Measurements from ENCODE around the gene RALGAPB. TPM values are rescaled to one million over a fixed set of nuclear protein-coding genes. Genes with fewer than 3 reads are reported as not detected.

RALGAPB gene
- total and polyA plus RNA-seq, 2 of the 13 experiments (the other 11 are each of a cell fraction or from before 2014, with no cell fraction given), result 17.6 to 30.6 TPM

GRCh38 chr20:38446441-38447209, 26.0 kb upstream of the RALGAPB start (continued):
- TF ChIP-seq SIX1 (CRISPR knock-in tag; IDR thresholded peaks at IDR 0.05; ENCODE audit: borderline replicate concordance) (peak; percentile 74; the same call in 1 of the 2 replicates), ZNF513 (CRISPR knock-in tag; conservative IDR thresholded peaks at IDR 0.05) (0 out of 2 replicates have a peak, but pooled peaks have one; percentile 60), POLR2AphosphoS5 (IDR thresholded peaks at IDR 0.05; ENCODE audit: low read depth, low read length) (peak; percentile 98), ZNF800 (CRISPR knock-in tag; IDR thresholded peaks at IDR 0.05) (peak; percentile 90; the same call in 1 of the 2 replicates), KAT8 (CRISPR knock-in tag; IDR thresholded peaks at IDR 0.05) (peak; percentile 100), ARNTL (CRISPR knock-in tag; IDR thresholded peaks at IDR 0.05) (peak; percentile 87), FOXK2 (IDR thresholded peaks at IDR 0.05) (no peak), ZNF674 (CRISPR knock-in tag; IDR thresholded peaks at IDR 0.05; ENCODE audit: low read depth) (no peak), ZBTB4 (CRISPR knock-in tag; IDR thresholded peaks at IDR 0.05; ENCODE audit: borderline replicate concordance) (peak; percentile 97), PRDM4 (CRISPR knock-in tag; IDR thresholded peaks at IDR 0.05; ENCODE audit: borderline replicate concordance) (no peak), ZNF180 (CRISPR knock-in tag; IDR thresholded peaks at IDR 0.05; ENCODE audit: borderline replicate concordance, low read depth) (peak; percentile 82; the same call in 1 of the 2 replicates), KDM6A (CRISPR knock-in tag; IDR thresholded peaks at IDR 0.05; ENCODE audit: low read depth) (peak; percentile 13; the same call in 1 of the 2 replicates), MAFG (CRISPR knock-in tag; IDR thresholded peaks at IDR 0.05) (peak; percentile 78)
- TF ChIP-seq, protein P1, sequence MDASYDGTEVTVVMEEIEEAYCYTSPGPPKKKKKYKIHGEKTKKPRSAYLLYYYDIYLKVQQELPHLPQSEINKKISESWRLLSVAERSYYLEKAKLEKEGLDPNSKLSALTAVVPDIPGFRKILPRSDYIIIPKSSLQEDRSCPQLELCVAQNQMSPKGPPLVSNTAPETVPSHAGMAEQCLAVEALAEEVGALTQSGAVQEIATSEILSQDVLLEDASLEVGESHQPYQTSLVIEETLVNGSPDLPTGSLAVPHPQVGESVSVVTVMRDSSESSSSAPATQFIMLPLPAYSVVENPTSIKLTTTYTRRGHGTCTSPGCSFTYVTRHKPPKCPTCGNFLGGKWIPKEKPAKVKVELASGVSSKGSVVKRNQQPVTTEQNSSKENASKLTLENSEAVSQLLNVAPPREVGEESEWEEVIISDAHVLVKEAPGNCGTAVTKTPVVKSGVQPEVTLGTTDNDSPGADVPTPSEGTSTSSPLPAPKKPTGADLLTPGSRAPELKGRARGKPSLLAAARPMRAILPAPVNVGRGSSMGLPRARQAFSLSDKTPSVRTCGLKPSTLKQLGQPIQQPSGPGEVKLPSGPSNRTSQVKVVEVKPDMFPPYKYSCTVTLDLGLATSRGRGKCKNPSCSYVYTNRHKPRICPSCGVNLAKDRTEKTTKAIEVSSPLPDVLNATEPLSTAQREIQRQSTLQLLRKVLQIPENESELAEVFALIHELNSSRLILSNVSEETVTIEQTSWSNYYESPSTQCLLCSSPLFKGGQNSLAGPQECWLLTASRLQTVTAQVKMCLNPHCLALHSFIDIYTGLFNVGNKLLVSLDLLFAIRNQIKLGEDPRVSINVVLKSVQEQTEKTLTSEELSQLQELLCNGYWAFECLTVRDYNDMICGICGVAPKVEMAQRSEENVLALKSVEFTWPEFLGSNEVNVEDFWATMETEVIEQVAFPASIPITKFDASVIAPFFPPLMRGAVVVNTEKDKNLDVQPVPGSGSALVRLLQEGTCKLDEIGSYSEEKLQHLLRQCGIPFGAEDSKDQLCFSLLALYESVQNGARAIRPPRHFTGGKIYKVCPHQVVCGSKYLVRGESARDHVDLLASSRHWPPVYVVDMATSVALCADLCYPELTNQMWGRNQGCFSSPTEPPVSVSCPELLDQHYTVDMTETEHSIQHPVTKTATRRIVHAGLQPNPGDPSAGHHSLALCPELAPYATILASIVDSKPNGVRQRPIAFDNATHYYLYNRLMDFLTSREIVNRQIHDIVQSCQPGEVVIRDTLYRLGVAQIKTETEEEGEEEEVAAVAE (CRISPR knock-in tag; IDR thresholded peaks at IDR 0.05; ENCODE audit: borderline replicate concordance), result peak; percentile 92
